Liver (tissue), 9 donors: ENCODE measurements around the gene BTN2A1. TPM values are rescaled to one million over a fixed set of nuclear protein-coding genes. Genes with fewer than 3 reads are reported as not detected.

Source experiments
- DNase-seq: peaks from one replicate; pipeline ENCODE4 v3.0.0-alpha.2; 2017; ENCODE audit warnings: low spot score
- H3K27ac ChIP-seq, 2 donors: one replicate each; pipeline ENCODE4 v1.7.0; 2013; ENCODE audit warnings: inconsistent platforms in 2 of 2, low read length in 2 of 2, control low read depth in 1 of 2, low read depth in 1 of 2, mild to moderate bottlenecking in 1 of 2
- H3K27me3 ChIP-seq, 4 donors: one replicate each; pipeline versions ENCODE4 v1.6.1 to v1.7.0; 2013; ENCODE audit warnings: low read length in 3 of 4, inconsistent platforms in 1 of 4, mild to moderate bottlenecking in 1 of 4, moderate library complexity in 1 of 4; ENCODE audit not compliant: control insufficient read depth in 4 of 4, insufficient read depth in 4 of 4
- H3K36me3 ChIP-seq, 4 donors: one replicate each; pipeline versions ENCODE4 v1.6.1 to v1.7.0; 2013; ENCODE audit warnings: low read length in 3 of 4, mild to moderate bottlenecking in 3 of 4, low read depth in 1 of 4, moderate library complexity in 1 of 4; ENCODE audit not compliant: control insufficient read depth in 4 of 4, insufficient read depth in 3 of 4
- H3K4me1 ChIP-seq, 4 donors: one replicate each; pipeline versions ENCODE4 v1.6.1 to v1.7.0; 2013; ENCODE audit warnings: low read length in 3 of 4, mild to moderate bottlenecking in 3 of 4, moderate library complexity in 1 of 4; ENCODE audit not compliant: control insufficient read depth in 4 of 4, insufficient read depth in 4 of 4
- H3K4me3 ChIP-seq, 3 donors: one replicate each; pipeline versions ENCODE4 v1.6.1 to v1.7.0; 2013; ENCODE audit warnings: low read length in 3 of 3, control low read depth in 1 of 3, low read depth in 1 of 3, mild to moderate bottlenecking in 1 of 3
- H3K9ac ChIP-seq, 2 donors: one replicate each; pipeline ENCODE4 v1.7.0; 2013; ENCODE audit warnings: low read length in 2 of 2, mild to moderate bottlenecking in 2 of 2, moderate library complexity in 2 of 2, control low read depth in 1 of 2, low read depth in 1 of 2
- H3K9me3 ChIP-seq, 4 donors: one replicate each; pipeline versions ENCODE4 v1.6.1 to v1.7.0; 2013; ENCODE audit warnings: low read length in 3 of 4; ENCODE audit not compliant: control insufficient read depth in 4 of 4
- EGR1 ChIP-seq, 2 donors: IDR thresholded peaks; 2 replicates each; pipeline ENCODE4 v1.6.1; 2016 to 2018; ENCODE audit warnings: antibody characterized with exemption in 2 of 2, low read depth in 2 of 2
- FOXA2 ChIP-seq: IDR thresholded peaks from 2 replicates; pipeline ENCODE4 v1.6.1; 2016; ENCODE audit warnings: antibody characterized with exemption
- GABPA ChIP-seq, 2 donors: IDR thresholded peaks in 1 of 2; conservative IDR thresholded peaks in 1 of 2; 2 replicates each; pipeline ENCODE4 v1.6.1; 2016; ENCODE audit warnings: antibody characterized with exemption in 2 of 2, mild to moderate bottlenecking in 1 of 2, moderate library complexity in 1 of 2
- HNF4A ChIP-seq, 2 donors: conservative IDR thresholded peaks; 2 replicates each; pipeline ENCODE4 v1.6.1; 2016; ENCODE audit warnings: antibody characterized with exemption in 2 of 2, mild to moderate bottlenecking in 2 of 2
- HNF4G ChIP-seq: IDR thresholded peaks from 2 replicates; pipeline ENCODE4 v1.6.1; 2016; ENCODE audit warnings: antibody characterized with exemption
- RAD21 ChIP-seq, 2 donors: IDR thresholded peaks; 2 replicates each; pipeline ENCODE4 v1.6.1; 2016; ENCODE audit warnings: antibody characterized with exemption in 2 of 2, mild to moderate bottlenecking in 2 of 2
- YY1 ChIP-seq: IDR thresholded peaks from 2 replicates; pipeline ENCODE4 v1.6.1; 2016; ENCODE audit warnings: antibody characterized with exemption, mild to moderate bottlenecking
- WGBS: extraction: QIAGEN DNeasy Blood & Tissue Kit; methylation state at CpG from one replicate; pipeline ENCODE4 v1.1.7; 2013; 5-methylcytosine and 5-hydroxymethylcytosine counted together
- polyA plus RNA-seq, 2 donors: library from polyadenylated mRNA; stranded (reverse) in 1 of 2; unstranded in 1 of 2; fragments of 200-250 nt in 1 of 2; fragments of >200 nt in 1 of 2; fragmentation: Nextera tagmentation in 1 of 2; extraction: Ambion mirVana in 1 of 2; gene quantifications; one replicate each; pipeline versions ENCODE4 v1.2.1 to v1.2.3, GENCODE V29; 2013 to 2015
- total RNA-seq, 2 donors: library from RNA; depleted of rRNA; stranded (reverse); fragments of >200 nt; gene quantifications; one replicate each; pipeline ENCODE4 v1.2.3, GENCODE V29; 2014
- TF ChIP-seq, protein P1 (sequence below): IDR thresholded peaks from 2 replicates; pipeline ENCODE4 v1.6.1; 2016; ENCODE audit warnings: antibody characterized with exemption, mild to moderate bottlenecking
- TF ChIP-seq, protein P2 (sequence below): IDR thresholded peaks from 2 replicates; pipeline ENCODE4 v1.6.1; 2016; ENCODE audit warnings: antibody characterized with exemption
- TF ChIP-seq, protein P3 (sequence below): IDR thresholded peaks from 2 replicates; pipeline ENCODE4 v1.6.1; 2016; ENCODE audit warnings: antibody characterized with exemption
- TF ChIP-seq, protein P4 (sequence below): fragments of 150-350 bp; IDR thresholded peaks from 2 replicates; pipeline ENCODE4 v1.5.1; 2017; ENCODE audit warnings: improper control_type of control experiment, low read depth, low read length; ENCODE audit not compliant: missing input control
- donor health status: healthy.
- donor health status: healthy.
- donor health status: healthy.
- donor health status: healthy.
- donor health status: healthy.

BTN2A1 gene
- total and polyA plus RNA-seq, 4 donors, result 2.7 to 5.9 (median 5.2) TPM

DNA sequence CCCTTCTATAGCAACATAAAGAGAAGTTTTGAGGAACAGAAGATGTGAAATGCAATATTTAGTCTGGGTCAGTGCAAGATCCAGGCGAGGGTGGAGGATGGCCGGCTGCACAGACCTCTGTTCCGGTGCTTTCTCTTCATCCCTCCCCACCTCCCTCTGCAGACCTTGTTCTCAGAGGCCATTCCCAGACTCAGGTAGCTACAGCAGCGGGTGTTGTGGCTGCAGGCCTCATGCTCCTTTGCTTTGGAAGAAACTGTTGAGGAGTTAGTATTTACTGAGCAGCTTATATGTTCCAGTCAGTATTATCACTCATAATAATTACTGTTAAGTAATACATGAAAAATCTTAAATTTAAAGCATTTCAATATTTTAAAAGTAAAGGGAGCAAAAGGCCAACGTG, 15.8 kb upstream of the BTN2A1 start:
- no peaks in the 10 kb centered on the region for H3K9me3 ChIP-seq
- TF ChIP-seq EGR1 (IDR thresholded peaks at IDR 0.05; ENCODE audit: low read depth in 2 of 2), result no peak
- no peak for TF ChIP-seq YY1
- no peak for TF ChIP-seq FOXA2
- TF ChIP-seq, protein P1, sequence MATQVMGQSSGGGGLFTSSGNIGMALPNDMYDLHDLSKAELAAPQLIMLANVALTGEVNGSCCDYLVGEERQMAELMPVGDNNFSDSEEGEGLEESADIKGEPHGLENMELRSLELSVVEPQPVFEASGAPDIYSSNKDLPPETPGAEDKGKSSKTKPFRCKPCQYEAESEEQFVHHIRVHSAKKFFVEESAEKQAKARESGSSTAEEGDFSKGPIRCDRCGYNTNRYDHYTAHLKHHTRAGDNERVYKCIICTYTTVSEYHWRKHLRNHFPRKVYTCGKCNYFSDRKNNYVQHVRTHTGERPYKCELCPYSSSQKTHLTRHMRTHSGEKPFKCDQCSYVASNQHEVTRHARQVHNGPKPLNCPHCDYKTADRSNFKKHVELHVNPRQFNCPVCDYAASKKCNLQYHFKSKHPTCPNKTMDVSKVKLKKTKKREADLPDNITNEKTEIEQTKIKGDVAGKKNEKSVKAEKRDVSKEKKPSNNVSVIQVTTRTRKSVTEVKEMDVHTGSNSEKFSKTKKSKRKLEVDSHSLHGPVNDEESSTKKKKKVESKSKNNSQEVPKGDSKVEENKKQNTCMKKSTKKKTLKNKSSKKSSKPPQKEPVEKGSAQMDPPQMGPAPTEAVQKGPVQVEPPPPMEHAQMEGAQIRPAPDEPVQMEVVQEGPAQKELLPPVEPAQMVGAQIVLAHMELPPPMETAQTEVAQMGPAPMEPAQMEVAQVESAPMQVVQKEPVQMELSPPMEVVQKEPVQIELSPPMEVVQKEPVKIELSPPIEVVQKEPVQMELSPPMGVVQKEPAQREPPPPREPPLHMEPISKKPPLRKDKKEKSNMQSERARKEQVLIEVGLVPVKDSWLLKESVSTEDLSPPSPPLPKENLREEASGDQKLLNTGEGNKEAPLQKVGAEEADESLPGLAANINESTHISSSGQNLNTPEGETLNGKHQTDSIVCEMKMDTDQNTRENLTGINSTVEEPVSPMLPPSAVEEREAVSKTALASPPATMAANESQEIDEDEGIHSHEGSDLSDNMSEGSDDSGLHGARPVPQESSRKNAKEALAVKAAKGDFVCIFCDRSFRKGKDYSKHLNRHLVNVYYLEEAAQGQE, result no peak
- no peak for TF ChIP-seq HNF4A (conservative IDR thresholded peaks at IDR 0.05)
- TF ChIP-seq, protein P2, sequence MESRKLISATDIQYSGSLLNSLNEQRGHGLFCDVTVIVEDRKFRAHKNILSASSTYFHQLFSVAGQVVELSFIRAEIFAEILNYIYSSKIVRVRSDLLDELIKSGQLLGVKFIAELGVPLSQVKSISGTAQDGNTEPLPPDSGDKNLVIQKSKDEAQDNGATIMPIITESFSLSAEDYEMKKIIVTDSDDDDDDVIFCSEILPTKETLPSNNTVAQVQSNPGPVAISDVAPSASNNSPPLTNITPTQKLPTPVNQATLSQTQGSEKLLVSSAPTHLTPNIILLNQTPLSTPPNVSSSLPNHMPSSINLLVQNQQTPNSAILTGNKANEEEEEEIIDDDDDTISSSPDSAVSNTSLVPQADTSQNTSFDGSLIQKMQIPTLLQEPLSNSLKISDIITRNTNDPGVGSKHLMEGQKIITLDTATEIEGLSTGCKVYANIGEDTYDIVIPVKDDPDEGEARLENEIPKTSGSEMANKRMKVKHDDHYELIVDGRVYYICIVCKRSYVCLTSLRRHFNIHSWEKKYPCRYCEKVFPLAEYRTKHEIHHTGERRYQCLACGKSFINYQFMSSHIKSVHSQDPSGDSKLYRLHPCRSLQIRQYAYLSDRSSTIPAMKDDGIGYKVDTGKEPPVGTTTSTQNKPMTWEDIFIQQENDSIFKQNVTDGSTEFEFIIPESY, result no peak
- no peak for TF ChIP-seq GABPA (IDR thresholded peaks at IDR 0.05 in 1 of 2, conservative IDR thresholded peaks at IDR 0.05 in 1 of 2)
- TF ChIP-seq, protein P3, sequence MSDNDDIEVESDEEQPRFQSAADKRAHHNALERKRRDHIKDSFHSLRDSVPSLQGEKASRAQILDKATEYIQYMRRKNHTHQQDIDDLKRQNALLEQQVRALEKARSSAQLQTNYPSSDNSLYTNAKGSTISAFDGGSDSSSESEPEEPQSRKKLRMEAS, result no peak
- TF ChIP-seq HNF4G, result no peak
- TF ChIP-seq RAD21 (IDR thresholded peaks at IDR 0.05), result no peak
- TF ChIP-seq, protein P4, sequence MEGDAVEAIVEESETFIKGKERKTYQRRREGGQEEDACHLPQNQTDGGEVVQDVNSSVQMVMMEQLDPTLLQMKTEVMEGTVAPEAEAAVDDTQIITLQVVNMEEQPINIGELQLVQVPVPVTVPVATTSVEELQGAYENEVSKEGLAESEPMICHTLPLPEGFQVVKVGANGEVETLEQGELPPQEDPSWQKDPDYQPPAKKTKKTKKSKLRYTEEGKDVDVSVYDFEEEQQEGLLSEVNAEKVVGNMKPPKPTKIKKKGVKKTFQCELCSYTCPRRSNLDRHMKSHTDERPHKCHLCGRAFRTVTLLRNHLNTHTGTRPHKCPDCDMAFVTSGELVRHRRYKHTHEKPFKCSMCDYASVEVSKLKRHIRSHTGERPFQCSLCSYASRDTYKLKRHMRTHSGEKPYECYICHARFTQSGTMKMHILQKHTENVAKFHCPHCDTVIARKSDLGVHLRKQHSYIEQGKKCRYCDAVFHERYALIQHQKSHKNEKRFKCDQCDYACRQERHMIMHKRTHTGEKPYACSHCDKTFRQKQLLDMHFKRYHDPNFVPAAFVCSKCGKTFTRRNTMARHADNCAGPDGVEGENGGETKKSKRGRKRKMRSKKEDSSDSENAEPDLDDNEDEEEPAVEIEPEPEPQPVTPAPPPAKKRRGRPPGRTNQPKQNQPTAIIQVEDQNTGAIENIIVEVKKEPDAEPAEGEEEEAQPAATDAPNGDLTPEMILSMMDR, result no peak
- H3K27ac ChIP-seq, result no peak overlapping the region
- H3K4me3 ChIP-seq, result peak overlapping the region in 1 of 3 donors; percentile 34
- H3K9ac ChIP-seq, result no peak overlapping the region
- H3K27me3 ChIP-seq, result no peaks in the 10 kb centered on the region
- peaks cover 0 to 13% (median 1%) of the 10 kb centered on the region in 4 donors for H3K4me1 ChIP-seq
- peaks cover 0 to 14% (median 4%) of the 10 kb centered on the region in 4 donors for H3K36me3 ChIP-seq
- 71% methylated on average over 5 of the region's 5 CpGs for WGBS
- DNase-seq, result no peak

DNA sequence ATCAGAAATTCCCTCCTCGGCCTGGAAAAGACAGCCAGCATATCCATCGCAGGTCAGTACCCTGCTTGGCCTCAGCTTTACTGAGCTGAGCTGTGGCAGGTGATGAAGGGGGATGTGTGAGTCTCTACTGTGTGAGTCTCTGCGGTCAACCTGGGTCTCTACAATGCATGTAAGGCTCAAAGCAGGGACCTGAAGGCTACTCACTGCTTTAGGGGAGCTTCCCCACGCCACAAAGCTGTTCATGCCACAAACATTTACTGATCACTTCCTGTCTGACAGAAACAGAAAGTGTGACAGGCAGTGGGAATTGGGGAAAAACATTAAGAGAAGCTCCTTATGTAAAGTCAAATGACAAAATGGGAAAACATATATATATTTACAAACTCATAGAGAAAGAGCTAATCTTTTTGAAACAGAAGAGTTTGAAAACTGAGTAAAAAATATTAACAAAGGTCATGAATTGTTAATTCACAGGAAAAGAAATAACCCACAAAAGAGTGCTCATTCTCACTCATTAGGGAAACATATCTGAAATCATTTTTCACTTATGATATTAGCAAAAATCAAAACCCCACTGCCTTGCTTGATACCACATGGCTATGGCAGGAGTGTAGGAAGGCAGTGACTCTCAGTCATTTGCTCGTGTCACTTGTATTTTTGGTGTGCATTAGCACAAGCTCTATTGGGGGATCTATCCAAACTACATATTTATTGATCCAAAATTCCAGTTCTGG, 11.7 kb upstream of the BTN2A1 start:
- no peak overlapping the region for H3K27ac ChIP-seq
- 86% methylated on average over 5 of the region's 5 CpGs for WGBS
- H3K9me3 ChIP-seq, result no peaks in the 10 kb centered on the region
- no peak for DNase-seq
- TF ChIP-seq RAD21 (IDR thresholded peaks at IDR 0.05) (no peak), GABPA (IDR thresholded peaks at IDR 0.05 in 1 of 2, conservative IDR thresholded peaks at IDR 0.05 in 1 of 2) (no peak), YY1 (no peak)
- TF ChIP-seq, protein P3, result no peak
- no peaks in the 10 kb centered on the region for H3K27me3 ChIP-seq
- H3K4me3 ChIP-seq, result no peak overlapping the region
- peaks cover 0 to 24% (median 7%) of the 10 kb centered on the region in 4 donors for H3K36me3 ChIP-seq
- H3K9ac ChIP-seq, result no peak overlapping the region
- H3K4me1 ChIP-seq, result peaks cover 0 to 7% (median 1%) of the 10 kb centered on the region in 4 donors
